ENCODE data around the gene FBXO27. TPM values are rescaled to one million over a fixed set of nuclear protein-coding genes. Genes with fewer than 3 reads are reported as not detected.
A peak's percentile ranks its signal among the peaks of the same experiment; 100 is the strongest.

FBXO27 gene
- total RNA-seq, 1 donor from 2014 or later = 7.4 TPM

DNA sequence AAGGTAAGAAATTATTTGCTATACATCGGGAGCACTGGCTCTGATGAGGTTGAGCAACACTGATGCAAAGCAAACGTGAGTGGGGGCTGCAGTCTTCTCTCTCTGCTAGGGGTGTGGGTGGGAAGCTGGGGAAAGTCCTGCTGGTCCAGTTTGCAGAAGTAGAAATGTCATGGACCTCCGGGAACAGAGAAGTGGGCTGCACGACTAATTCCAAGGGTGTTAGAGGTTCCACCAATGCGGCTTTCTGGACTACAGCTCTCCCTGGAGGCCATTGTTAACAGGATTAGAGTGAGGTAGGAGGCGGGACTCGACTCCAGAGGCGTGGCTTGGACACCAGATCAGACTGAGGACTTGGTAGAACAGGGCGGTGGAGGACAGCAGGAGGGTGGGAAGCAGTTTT lies 5.7 kb upstream of the FBXO27 start:
- DNase-seq (ENCODE audit: low spot score) = no peak
- Mint-ChIP-seq H3K27me3 (ENCODE audit: low read depth) (peaks cover 16% of the 10 kb centered on the region), H3K27ac (ENCODE audit: unreplicated experiment) (no peak overlapping the region), H3K36me3 (ENCODE audit: low read depth) (no peaks in the 10 kb centered on the region), H3K9me3 (ENCODE audit: low read depth) (peaks cover 2% of the 10 kb centered on the region), H3K4me3 (ENCODE audit: unreplicated experiment) (no peak overlapping the region), H3K4me1 (ENCODE audit: low read depth) (peaks cover 3% of the 10 kb centered on the region)
- TF ChIP-seq, protein P1, sequence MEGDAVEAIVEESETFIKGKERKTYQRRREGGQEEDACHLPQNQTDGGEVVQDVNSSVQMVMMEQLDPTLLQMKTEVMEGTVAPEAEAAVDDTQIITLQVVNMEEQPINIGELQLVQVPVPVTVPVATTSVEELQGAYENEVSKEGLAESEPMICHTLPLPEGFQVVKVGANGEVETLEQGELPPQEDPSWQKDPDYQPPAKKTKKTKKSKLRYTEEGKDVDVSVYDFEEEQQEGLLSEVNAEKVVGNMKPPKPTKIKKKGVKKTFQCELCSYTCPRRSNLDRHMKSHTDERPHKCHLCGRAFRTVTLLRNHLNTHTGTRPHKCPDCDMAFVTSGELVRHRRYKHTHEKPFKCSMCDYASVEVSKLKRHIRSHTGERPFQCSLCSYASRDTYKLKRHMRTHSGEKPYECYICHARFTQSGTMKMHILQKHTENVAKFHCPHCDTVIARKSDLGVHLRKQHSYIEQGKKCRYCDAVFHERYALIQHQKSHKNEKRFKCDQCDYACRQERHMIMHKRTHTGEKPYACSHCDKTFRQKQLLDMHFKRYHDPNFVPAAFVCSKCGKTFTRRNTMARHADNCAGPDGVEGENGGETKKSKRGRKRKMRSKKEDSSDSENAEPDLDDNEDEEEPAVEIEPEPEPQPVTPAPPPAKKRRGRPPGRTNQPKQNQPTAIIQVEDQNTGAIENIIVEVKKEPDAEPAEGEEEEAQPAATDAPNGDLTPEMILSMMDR (IDR thresholded peaks at IDR 0.05) = peak; percentile 56

DNA sequence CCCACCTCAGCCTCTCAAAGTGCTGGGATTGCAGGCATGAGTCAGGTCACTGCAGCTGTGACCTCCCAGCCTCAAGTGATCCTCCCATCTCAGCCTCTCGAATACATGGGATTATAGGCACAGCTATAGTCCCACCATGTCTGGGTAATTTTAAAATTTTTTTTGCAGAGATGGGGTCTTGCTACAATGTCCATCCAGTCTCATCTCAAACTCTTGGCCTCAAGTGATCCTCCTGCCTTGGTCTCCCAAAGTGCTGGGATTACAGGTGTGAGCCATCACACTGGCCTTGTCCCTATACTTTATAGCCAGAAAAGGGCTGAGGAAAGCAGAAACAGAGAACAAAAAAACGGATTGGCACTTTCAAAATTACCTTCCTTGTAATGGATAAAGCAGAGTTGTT lies 4.8 kb upstream of the FBXO27 start:
- Mint-ChIP-seq H3K27ac (ENCODE audit: unreplicated experiment) (no peak overlapping the region), H3K4me1 (ENCODE audit: low read depth) (peaks cover 12% of the 10 kb centered on the region), H3K9me3 (ENCODE audit: low read depth) (peaks cover 2% of the 10 kb centered on the region), H3K36me3 (ENCODE audit: low read depth) (no peaks in the 10 kb centered on the region), H3K27me3 (ENCODE audit: low read depth) (peaks cover 16% of the 10 kb centered on the region), H3K4me3 (ENCODE audit: unreplicated experiment) (no peak overlapping the region)
- no peak for DNase-seq (ENCODE audit: low spot score)
- TF ChIP-seq, protein P1 (IDR thresholded peaks at IDR 0.05) = no peak

DNA sequence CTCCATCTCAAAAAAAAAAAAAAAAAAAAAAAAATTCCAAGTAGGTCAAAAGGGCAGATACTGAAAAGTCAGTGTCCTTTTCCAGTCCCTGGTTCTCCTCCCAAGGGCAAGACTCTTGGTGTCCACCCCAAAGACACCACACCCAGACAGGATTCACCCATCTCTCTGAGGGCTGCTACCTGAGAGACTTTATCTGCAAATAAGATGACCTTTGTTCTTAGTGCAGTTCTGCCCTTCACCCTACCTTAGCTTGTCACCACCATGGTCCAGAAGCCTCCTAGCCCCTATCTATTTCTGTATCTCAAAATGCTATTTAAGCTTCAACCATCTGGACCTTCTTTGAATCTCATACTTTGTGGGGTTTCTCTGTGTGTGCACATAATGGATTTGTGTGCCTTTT lies 4.2 kb upstream of the FBXO27 start:
- H3K27ac Mint-ChIP-seq (ENCODE audit: unreplicated experiment) = no peak overlapping the region

DNA sequence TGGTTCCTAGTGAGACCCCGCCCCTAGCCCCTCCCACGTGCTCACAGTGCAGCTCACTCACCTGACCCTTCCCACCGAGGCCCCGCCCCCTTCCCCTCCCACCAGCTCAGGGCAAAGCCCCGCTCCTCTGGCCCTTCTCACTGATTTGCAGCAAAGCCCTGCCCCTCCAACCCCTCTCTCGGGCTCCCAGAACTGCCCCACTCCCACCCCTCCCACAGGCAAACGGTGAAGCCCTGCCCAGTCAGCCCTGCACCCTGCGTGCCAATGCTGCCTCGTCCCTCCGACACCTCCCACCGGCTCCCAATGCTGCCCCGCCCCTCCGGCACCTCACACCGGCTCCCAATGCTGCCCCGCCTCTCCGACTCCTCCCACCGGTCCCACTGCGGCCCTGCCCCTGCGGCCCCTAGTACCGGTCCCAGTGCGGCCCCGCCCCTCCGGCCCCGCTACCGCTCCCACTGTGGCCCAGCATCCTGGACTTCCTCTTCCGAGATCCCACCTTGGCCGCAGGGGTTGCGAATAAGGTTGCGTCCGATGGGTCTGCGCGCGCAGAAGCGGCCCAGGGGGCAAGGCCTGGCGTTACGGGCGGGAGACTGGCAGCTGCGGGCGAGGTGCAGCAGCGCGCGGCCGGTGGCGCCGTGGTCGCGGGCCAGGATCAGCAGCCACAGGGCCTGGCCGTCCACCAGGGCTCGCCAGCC lies 834 bp downstream of the FBXO27 start:
- Mint-ChIP-seq H3K4me3 (ENCODE audit: unreplicated experiment) (peak overlapping the region; percentile 71), H3K27me3 (ENCODE audit: low read depth) (peaks cover under 1% of the 10 kb centered on the region), H3K27ac (ENCODE audit: unreplicated experiment) (no peak overlapping the region), H3K4me1 (ENCODE audit: low read depth) (peaks cover 16% of the 10 kb centered on the region), H3K9me3 (ENCODE audit: low read depth) (no peaks in the 10 kb centered on the region), H3K36me3 (ENCODE audit: low read depth) (peaks cover 6% of the 10 kb centered on the region)
- DNase-seq (ENCODE audit: low spot score) = peak; percentile 95
- TF ChIP-seq, protein P1 (IDR thresholded peaks at IDR 0.05) = no peak

More for the DNA sequence above, 4.2 kb upstream of the FBXO27 start:
- no peaks in the 10 kb centered on the region for H3K36me3 Mint-ChIP-seq (ENCODE audit: low read depth)
- peaks cover 2% of the 10 kb centered on the region for H3K9me3 Mint-ChIP-seq (ENCODE audit: low read depth)
- TF ChIP-seq, protein P1 (IDR thresholded peaks at IDR 0.05) = no peak
- H3K4me1 Mint-ChIP-seq (ENCODE audit: low read depth) = peaks cover 14% of the 10 kb centered on the region
- H3K27me3 Mint-ChIP-seq (ENCODE audit: low read depth) = peaks cover 16% of the 10 kb centered on the region
- H3K4me3 Mint-ChIP-seq (ENCODE audit: unreplicated experiment) = no peak overlapping the region
- DNase-seq (ENCODE audit: low spot score) = no peak

DNA sequence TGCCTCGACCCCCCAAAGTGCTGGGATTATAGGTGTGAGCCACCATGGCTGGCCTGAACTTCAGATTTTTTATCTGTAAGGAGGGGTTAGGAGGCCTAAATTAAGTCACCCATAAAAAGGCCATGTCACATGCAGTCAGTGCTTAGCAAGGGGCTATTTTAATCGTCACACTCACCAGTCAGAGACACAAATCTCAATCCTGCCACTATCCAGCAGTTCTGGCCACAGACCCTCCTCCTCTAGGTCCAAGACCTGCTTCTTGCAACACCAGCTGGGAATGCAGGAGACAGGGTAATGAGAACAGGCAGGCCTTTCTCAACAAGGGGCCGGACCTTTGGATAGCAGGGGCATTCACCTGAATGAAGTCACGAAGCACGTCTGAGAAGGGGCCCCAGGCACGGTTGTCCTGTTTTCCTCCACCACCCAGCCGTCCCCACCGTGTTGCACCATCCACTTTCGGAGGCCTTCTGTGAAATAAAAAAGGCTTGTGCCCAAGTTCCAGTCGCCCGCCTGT lies 1.4 kb downstream of the FBXO27 start:
- Mint-ChIP-seq H3K9me3 (ENCODE audit: low read depth) (no peaks in the 10 kb centered on the region), H3K36me3 (ENCODE audit: low read depth) (peaks cover 10% of the 10 kb centered on the region), H3K4me3 (ENCODE audit: unreplicated experiment) (peak overlapping the region; percentile 71), H3K27ac (ENCODE audit: unreplicated experiment) (no peak overlapping the region), H3K4me1 (ENCODE audit: low read depth) (peaks cover 16% of the 10 kb centered on the region), H3K27me3 (ENCODE audit: low read depth) (no peaks in the 10 kb centered on the region)
- DNase-seq (ENCODE audit: low spot score) = no peak
- TF ChIP-seq, protein P1 (IDR thresholded peaks at IDR 0.05) = no peak

Data from chondrocyte (in vitro differentiated cells).